Measurements from ENCODE around the gene ACSS2. TPM values are rescaled to one million over a fixed set of nuclear protein-coding genes. Genes with fewer than 3 reads are reported as not detected.

The ACSS2 gene
- total and polyA plus RNA-seq, 2 of the 8 experiments (the other 6 are each of a cell fraction or from before 2014, with no cell fraction given) = 17.7 to 24.2 TPM

- Histone ChIP-seq H4K5ac (ENCODE audit: insufficient read length, low read depth, low read length) (no peak overlapping the region), H2BK15ac (ENCODE audit: low read length) (no peak overlapping the region), H3K9ac (replicated peaks in 1 of 4; ENCODE audit: extremely low read depth in 1 of 4, low read depth in 3 of 4, low read length in 3 of 4) (no peak overlapping the region), H3K27me3 (replicated peaks in 1 of 4; ENCODE audit: control insufficient read depth in 3 of 4, extremely low read depth in 1 of 4, insufficient read depth in 3 of 4, low read length in 3 of 4) (peaks cover 0 to 8% (median 7%) of the 10 kb centered on the region in 4 experiments; a peak in 5 of 7 replicates), H3K4me3 (ENCODE audit: extremely low read depth in 1 of 4, insufficient read depth in 2 of 4, low read depth in 3 of 4, low read length in 4 of 4) (no peak overlapping the region), H3K23ac (ENCODE audit: insufficient read length) (no peak overlapping the region), H2BK5ac (ENCODE audit: low read depth, low read length) (no peak overlapping the region), H4K91ac (replicated peaks; ENCODE audit: insufficient read length, low read length) (no peak overlapping the region), H2BK12ac (ENCODE audit: low read depth, low read length) (no peak overlapping the region), H3K79me1 (ENCODE audit: low read depth, low read length) (no peaks in the 10 kb centered on the region), H3K79me2 (ENCODE audit: control insufficient read depth in 1 of 2, insufficient read depth in 2 of 2, low read length in 2 of 2) (no peaks in the 10 kb centered on the region), H3K23me2 (ENCODE audit: low read depth, low read length) (peaks cover 2% of the 10 kb centered on the region; the same call in 1 of the 2 replicates), H2BK20ac (ENCODE audit: low read length) (no peak overlapping the region), H2AK5ac (ENCODE audit: low read depth, low read length) (no peak overlapping the region), H3K56ac (replicated peaks; ENCODE audit: insufficient read length, low read depth, low read length) (no peak overlapping the region), H3K9me3 (ENCODE audit: insufficient read depth in 2 of 2, low read depth in 1 of 2, low read length in 1 of 2) (no peaks in the 10 kb centered on the region), H3K4me1 (replicated peaks in 1 of 4; ENCODE audit: control insufficient read depth in 3 of 4, insufficient read depth in 4 of 4, low read length in 3 of 4) (peaks cover 0 to 2% (median 0%) of the 10 kb centered on the region in 4 experiments; a peak in 2 of 7 replicates), H2AFZ (ENCODE audit: low read length) (no peak overlapping the region), H3K18ac (ENCODE audit: extremely low read depth, low read length) (no peak overlapping the region), H3K4ac (replicated peaks; ENCODE audit: insufficient read length, low read depth, low read length) (no peak overlapping the region), H3K14ac (ENCODE audit: insufficient read length) (no peak overlapping the region), H4K20me1 (replicated peaks in 1 of 2; ENCODE audit: control insufficient read depth in 1 of 2, insufficient read depth in 2 of 2, low read length in 2 of 2) (peaks cover 0 to 3% of the 10 kb centered on the region in 2 experiments), H2BK120ac (replicated peaks; ENCODE audit: low read depth, low read length) (no peak overlapping the region), H4K8ac (ENCODE audit: extremely low read depth, insufficient read depth, low read length) (no peak overlapping the region), H3K4me2 (ENCODE audit: insufficient read depth in 1 of 2, low read depth in 2 of 2, low read length in 2 of 2) (no peak overlapping the region), H3K27ac (ENCODE audit: low read depth, low read length) (no peak overlapping the region), H3K36me3 (ENCODE audit: control insufficient read depth in 2 of 4, insufficient read depth in 4 of 4, low read length in 3 of 4) (no peaks in the 10 kb centered on the region; a peak in 3 of 8 replicates)
- CTCF ChIA-PET (ENCODE audit: partially characterized antibody) = interaction anchor here (0.7 kb wide), 1 partner anchor 544 kb away, joined by 3 read pairs; no protein-coding TSS in a partner anchor
- 68% methylated on average over 2 of the region's 2 CpGs; no CpG with 5 or more reads in 1 of the 2 experiments for WGBS, 2 experiments (ENCODE audit: extremely low coverage in 1 of 2, insufficient coverage in 1 of 2, insufficient read length in 1 of 2, insufficient replicate concordance in 2 of 2, low coverage in 1 of 2, low lambda C conversion rate in 2 of 2, missing lambda C conversion rate in 1 of 2)
- DNase-seq (ENCODE audit: low read depth in 1 of 2, low spot score in 2 of 2) = no peak
- TF ChIP-seq ATF3 (IDR thresholded peaks at IDR 0.05; ENCODE audit: insufficient read depth, low read depth, low read length) = no peak
- TF ChIP-seq SAP30 (IDR thresholded peaks at IDR 0.05; ENCODE audit: insufficient read depth, insufficient replicate concordance, low read length) = no peak
- TF ChIP-seq FOSL1 (IDR thresholded peaks at IDR 0.05; ENCODE audit: insufficient read depth, low read depth, low read length) = no peak
- TF ChIP-seq GTF2F1 (IDR thresholded peaks at IDR 0.05; ENCODE audit: borderline replicate concordance, low read depth, low read length) = no peak
- TF ChIP-seq KDM4A (IDR thresholded peaks at IDR 0.05; ENCODE audit: low read depth, low read length, severe bottlenecking) = no peak
- no peak for TF ChIP-seq SUZ12 (IDR thresholded peaks at IDR 0.05; ENCODE audit: low read length)
- no peak for TF ChIP-seq ASH2L (IDR thresholded peaks at IDR 0.05; ENCODE audit: low read length)
- no peak for TF ChIP-seq SP1 (IDR thresholded peaks at IDR 0.05; ENCODE audit: low read depth, low read length)
- no peak for TF ChIP-seq MAX (IDR thresholded peaks at IDR 0.05)
- no peak for TF ChIP-seq YY1 (IDR thresholded peaks at IDR 0.05; ENCODE audit: low read depth, low read length)
- no peak for TF ChIP-seq SP2 (IDR thresholded peaks at IDR 0.05; ENCODE audit: low read length)
- no peak for TF ChIP-seq CREB1 (IDR thresholded peaks at IDR 0.05)
- TF ChIP-seq SRF (IDR thresholded peaks at IDR 0.05; ENCODE audit: low read depth, low read length) = no peak
- TF ChIP-seq EGR1 (IDR thresholded peaks at IDR 0.05; ENCODE audit: borderline replicate concordance, low read depth, low read length) = no peak
- no peak for FAIRE-seq
- POLR2A ChIA-PET (ENCODE audit: partially characterized antibody) = interaction anchor here (1.6 kb wide), 1 partner anchor 76 kb away, joined by 4 read pairs; no protein-coding TSS in a partner anchor
Measured at GRCh38 chr20:34881689-34882088, 5.3 kb downstream of the ACSS2 start.
